DMS 273 (cell line): Measurements from ENCODE around the gene SLC8A1.

ENCODE experiments used
- DNase-seq: peaks from one replicate; lab custom pipeline; 2025; ENCODE audit not compliant: unreplicated experiment; lab: John Stamatoyannopoulos, UW

Gene SLC8A1

GRCh38 chr2:40281021-40281940 lies 170.6 kb downstream of the SLC8A1 start:
- DNase-seq = peak; percentile 10

- DNase-seq = no peak
These were observed 172.4 kb downstream of the SLC8A1 start for GRCh38 chr2:40279482-40279881.

GRCh38 chr2:40279001-40279400 lies 172.9 kb downstream of the SLC8A1 start:
- DNase-seq = peak; percentile 6

- DNase-seq = no peak
These were observed 175.8 kb downstream of the SLC8A1 start for GRCh38 chr2:40276076-40276475.

GRCh38 chr2:40274270-40274669 lies 177.6 kb downstream of the SLC8A1 start:
- DNase-seq = no peak

- no peak for DNase-seq
These were observed 178.1 kb downstream of the SLC8A1 start for GRCh38 chr2:40273734-40274182.

GRCh38 chr2:40271094-40271493 lies 180.8 kb downstream of the SLC8A1 start:
- DNase-seq = no peak

- DNase-seq = no peak
These were observed 181.5 kb downstream of the SLC8A1 start for GRCh38 chr2:40270372-40270771.

GRCh38 chr2:40268566-40268965 lies 183.3 kb downstream of the SLC8A1 start:
- DNase-seq = no peak

GRCh38 chr2:40266201-40266600 lies 185.7 kb downstream of the SLC8A1 start:
- no peak for DNase-seq

- DNase-seq = no peak
These were observed 186.3 kb downstream of the SLC8A1 start for GRCh38 chr2:40265602-40266001.

- DNase-seq = no peak
These were observed 190.8 kb downstream of the SLC8A1 start for GRCh38 chr2:40261042-40261441.

GRCh38 chr2:40260437-40260836 lies 191.5 kb downstream of the SLC8A1 start:
- no peak for DNase-seq

- no peak for DNase-seq
These were observed 192.0 kb downstream of the SLC8A1 start for GRCh38 chr2:40259900-40260299.

- no peak for DNase-seq
These were observed 193.8 kb downstream of the SLC8A1 start for GRCh38 chr2:40258135-40258457.

GRCh38 chr2:40257340-40258134 lies 194.4 kb downstream of the SLC8A1 start:
- DNase-seq = no peak

- DNase-seq = peak; percentile 68
These were observed 195.2 kb downstream of the SLC8A1 start for GRCh38 chr2:40256649-40257048.

GRCh38 chr2:40256008-40256407 lies 195.9 kb downstream of the SLC8A1 start:
- no peak for DNase-seq

GRCh38 chr2:40255103-40255502 lies 196.8 kb downstream of the SLC8A1 start:
- DNase-seq = peak; percentile 47

- peak; percentile 4 for DNase-seq
These were observed 197.3 kb downstream of the SLC8A1 start for GRCh38 chr2:40254611-40255010.

GRCh38 chr2:40251137-40251536 lies 200.8 kb downstream of the SLC8A1 start:
- peak; percentile 7 for DNase-seq

GRCh38 chr2:40249577-40249976 lies 202.3 kb downstream of the SLC8A1 start:
- DNase-seq = no peak
